Activated naive CD4-positive, alpha-beta T cell treated with anti-CD3 and anti-CD28 coated beads, Interleukin-2, amount 10 ng/mL, durations not matched to agents 7 days and 5 days (primary cell): Measurements from ENCODE around the gene RFWD3.
A peak's percentile ranks its signal among the peaks of the same experiment; 100 is the strongest.
"Not testable (repeated sequence)": the region's sequence is repeated elsewhere in the genome, so short reads cannot be mapped to it uniquely, and the experiment has no call there.

Experiments
- CTCF ChIA-PET: fragments of 350-600 bp; sonication (Branson Sonifier 250); formaldehyde crosslinking; loops from one replicate; lab custom pipeline; 2021; ENCODE audit warnings: antibody characterized with exemption; lab: Charles Lee
- DNase-seq: peaks from one replicate; pipeline ENCODE4 v3.0.0-alpha.2; 2020
- H3K27ac Mint-ChIP-seq: one replicate; pipeline ENCODE4 v1.8.0; 2021; ENCODE audit warnings: mild to moderate bottlenecking, moderate library complexity, mixed read lengths
- H3K27me3 Mint-ChIP-seq: one replicate; pipeline ENCODE4 v1.8.0; 2021; ENCODE audit warnings: mild to moderate bottlenecking, mixed read lengths
- H3K36me3 Mint-ChIP-seq: one replicate; pipeline ENCODE4 v1.8.0; 2021; ENCODE audit warnings: mixed read lengths
- H3K4me1 Mint-ChIP-seq: one replicate; pipeline ENCODE4 v1.8.0; 2021; ENCODE audit warnings: mixed read lengths
- H3K4me3 Mint-ChIP-seq: one replicate; pipeline ENCODE4 v1.8.0; 2021; ENCODE audit warnings: mild to moderate bottlenecking, moderate library complexity, mixed read lengths
- H3K9me3 Mint-ChIP-seq: one replicate; pipeline ENCODE4 v1.8.0; 2021; ENCODE audit warnings: mixed read lengths

Gene RFWD3

DNA sequence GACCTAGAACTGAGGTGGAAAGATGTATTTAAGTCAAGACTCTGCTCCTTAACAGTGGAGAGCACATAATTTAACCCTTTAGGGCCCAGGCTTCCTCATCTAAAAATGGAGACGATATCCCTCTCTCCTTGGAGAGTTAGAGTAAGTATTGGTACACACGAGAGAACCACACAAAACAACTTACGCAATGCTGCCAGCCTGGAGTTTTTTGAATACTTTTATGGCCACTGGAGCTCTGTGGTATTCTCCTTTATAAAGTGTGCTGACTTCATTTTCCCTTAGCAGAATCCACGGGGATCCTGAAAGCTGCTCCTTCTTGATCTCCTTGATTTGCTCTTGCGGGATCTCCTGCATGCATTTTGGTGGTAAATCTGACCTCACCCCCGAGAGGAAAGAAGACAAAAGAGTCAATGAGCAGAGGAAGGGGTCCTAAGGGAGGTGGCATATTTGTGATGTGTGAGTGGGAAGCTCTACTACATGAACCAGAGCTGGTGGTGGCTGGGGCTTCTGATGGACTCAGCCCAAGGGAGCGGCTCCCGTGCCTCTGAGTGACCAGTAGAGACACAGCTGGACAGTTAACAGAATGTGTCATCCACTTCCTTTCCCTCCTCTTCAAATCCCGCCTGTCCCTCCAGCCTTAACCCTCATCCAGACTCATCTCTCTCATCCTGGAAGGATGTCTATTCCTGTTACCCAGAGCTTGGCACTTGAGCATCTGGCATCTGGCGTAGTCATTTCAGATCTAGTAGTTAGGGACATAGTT is 24.6 kb upstream of the RFWD3 start:
- no peak for DNase-seq
- Mint-ChIP-seq H3K4me1 (peaks cover 6% of the 10 kb centered on the region), H3K27ac (no peak overlapping the region), H3K4me3 (no peak overlapping the region), H3K36me3 (peaks cover 61% of the 10 kb centered on the region), H3K27me3 (no peaks in the 10 kb centered on the region), H3K9me3 (no peaks in the 10 kb centered on the region)
- CTCF ChIA-PET, result interaction anchor here (1.0 kb wide), 1 partner anchor 57 kb away, joined by 3 read pairs; no protein-coding TSS in a partner anchor

GRCh38 chr16:74682556-74682955 is 15.9 kb upstream of the RFWD3 start:
- peaks cover 41% of the 10 kb centered on the region for H3K36me3 Mint-ChIP-seq
- no peaks in the 10 kb centered on the region for H3K4me1 Mint-ChIP-seq
- no peak for DNase-seq
- H3K27ac Mint-ChIP-seq, result no peak overlapping the region
- no peaks in the 10 kb centered on the region for H3K9me3 Mint-ChIP-seq
- no peak overlapping the region for H3K4me3 Mint-ChIP-seq
- CTCF ChIA-PET, result no interaction called here
- no peaks in the 10 kb centered on the region for H3K27me3 Mint-ChIP-seq

DNA sequence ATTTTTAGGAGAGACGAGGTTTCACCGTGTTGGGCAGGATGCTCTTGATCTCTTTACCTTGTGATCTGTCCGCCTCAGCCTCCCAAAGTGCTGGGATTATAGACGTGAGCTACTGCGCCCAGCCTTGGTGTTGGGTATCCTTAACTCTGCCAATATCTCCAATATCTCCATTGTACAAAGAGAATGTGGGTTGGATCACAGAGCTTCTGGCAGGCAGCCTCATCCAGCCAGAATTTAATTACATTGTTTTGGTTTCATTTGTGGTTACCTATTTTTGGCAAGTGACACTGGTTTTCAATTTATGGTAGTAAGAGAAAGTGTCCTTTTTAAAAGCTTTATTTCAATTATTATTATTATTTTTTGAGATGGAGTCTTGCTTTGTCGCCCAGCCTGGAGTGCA is 14.0 kb upstream of the RFWD3 start:
- CTCF ChIA-PET, result no interaction called here

DNA sequence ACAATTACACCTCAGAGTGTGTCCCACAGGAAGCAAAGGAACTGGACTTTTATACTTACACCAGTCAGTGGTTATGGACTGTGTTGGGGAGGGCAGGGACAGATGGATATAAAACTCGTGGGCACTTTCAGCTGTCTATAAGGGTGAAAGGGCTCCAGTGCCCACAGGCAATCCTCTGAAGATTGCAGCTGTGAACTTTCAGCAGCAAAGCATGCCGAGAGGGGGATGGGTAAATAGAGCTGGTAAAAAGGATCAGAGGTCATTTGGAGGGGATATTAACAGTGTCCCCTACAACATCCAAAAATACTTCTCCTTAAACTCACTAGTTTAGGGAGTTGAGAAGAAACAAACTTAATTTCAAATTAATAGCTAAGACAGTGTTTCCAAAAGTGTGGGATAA is 13.3 kb upstream of the RFWD3 start:
- Mint-ChIP-seq H3K9me3 (no peaks in the 10 kb centered on the region), H3K27ac (no peak overlapping the region), H3K4me3 (no peak overlapping the region), H3K27me3 (no peaks in the 10 kb centered on the region), H3K4me1 (no peaks in the 10 kb centered on the region), H3K36me3 (peaks cover 32% of the 10 kb centered on the region)
- no peak for DNase-seq
- CTCF ChIA-PET, result no interaction called here

More for the DNA sequence above, 14.0 kb upstream of the RFWD3 start:
- Mint-ChIP-seq H3K36me3 (peaks cover 35% of the 10 kb centered on the region), H3K27ac (no peak overlapping the region), H3K9me3 (no peaks in the 10 kb centered on the region), H3K4me3 (no peak overlapping the region), H3K4me1 (no peaks in the 10 kb centered on the region), H3K27me3 (no peaks in the 10 kb centered on the region)
- no peak for DNase-seq

DNA sequence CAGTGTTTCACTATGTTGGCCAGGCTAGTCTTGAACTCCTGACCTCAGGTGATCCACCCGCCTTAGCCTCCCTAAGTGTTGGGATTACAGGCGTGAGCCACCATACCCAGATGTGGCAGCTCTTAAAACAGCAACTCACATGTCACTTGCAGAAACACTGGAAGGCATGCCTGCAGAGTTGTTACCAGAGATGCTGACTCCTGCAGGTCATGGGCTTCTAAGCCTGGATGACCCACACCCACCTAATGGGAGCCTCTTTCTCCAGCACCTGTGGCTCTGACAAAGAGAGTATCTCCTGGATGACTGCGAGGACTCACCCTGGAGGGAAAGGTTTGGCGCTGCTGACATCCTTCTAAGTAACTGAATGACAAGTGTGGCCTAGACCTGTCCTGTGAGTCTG is 11.2 kb upstream of the RFWD3 start:
- no peak overlapping the region for H3K27ac Mint-ChIP-seq
- H3K36me3 Mint-ChIP-seq, result peaks cover 37% of the 10 kb centered on the region
- H3K27me3 Mint-ChIP-seq, result no peaks in the 10 kb centered on the region
- CTCF ChIA-PET, result no interaction called here
- no peak for DNase-seq
- no peak overlapping the region for H3K4me3 Mint-ChIP-seq
- no peaks in the 10 kb centered on the region for H3K9me3 Mint-ChIP-seq
- H3K4me1 Mint-ChIP-seq, result no peaks in the 10 kb centered on the region

DNA sequence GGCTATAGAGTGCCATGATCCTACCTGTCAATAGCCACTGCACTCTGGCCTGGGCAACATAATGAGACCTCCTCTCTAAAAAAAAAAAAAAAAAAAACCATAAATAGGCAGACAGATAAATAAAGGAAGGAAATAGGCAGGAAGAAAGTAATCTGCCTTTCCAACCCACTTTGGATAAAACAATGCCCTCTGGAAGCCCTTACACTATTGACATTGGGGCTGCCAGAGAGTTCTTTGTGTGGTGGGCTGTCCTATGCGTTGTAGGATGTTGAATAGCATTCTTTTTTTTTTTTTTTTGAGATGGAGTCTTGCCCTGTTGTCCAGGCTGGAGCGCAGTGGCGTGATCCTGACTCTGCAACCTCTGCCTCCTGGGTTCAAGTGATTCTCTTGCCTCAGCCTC is 7.2 kb upstream of the RFWD3 start:
- DNase-seq, result no peak
- H3K27me3 Mint-ChIP-seq, result no peaks in the 10 kb centered on the region
- no peak overlapping the region for H3K27ac Mint-ChIP-seq
- H3K36me3 Mint-ChIP-seq, result peaks cover 38% of the 10 kb centered on the region
- no peaks in the 10 kb centered on the region for H3K4me1 Mint-ChIP-seq
- no peak overlapping the region for H3K4me3 Mint-ChIP-seq
- no peaks in the 10 kb centered on the region for H3K9me3 Mint-ChIP-seq
- CTCF ChIA-PET, result no interaction called here

GRCh38 chr16:74668877-74669276 is 2.2 kb upstream of the RFWD3 start:
- H3K9me3 Mint-ChIP-seq, H3K27me3 Mint-ChIP-seq, H3K27ac Mint-ChIP-seq, DNase-seq, H3K4me3 Mint-ChIP-seq, CTCF ChIA-PET: not testable (repeated sequence)
- Mint-ChIP-seq H3K36me3 (peaks cover 49% of the 10 kb centered on the region), H3K4me1 (peaks cover 32% of the 10 kb centered on the region)

DNA sequence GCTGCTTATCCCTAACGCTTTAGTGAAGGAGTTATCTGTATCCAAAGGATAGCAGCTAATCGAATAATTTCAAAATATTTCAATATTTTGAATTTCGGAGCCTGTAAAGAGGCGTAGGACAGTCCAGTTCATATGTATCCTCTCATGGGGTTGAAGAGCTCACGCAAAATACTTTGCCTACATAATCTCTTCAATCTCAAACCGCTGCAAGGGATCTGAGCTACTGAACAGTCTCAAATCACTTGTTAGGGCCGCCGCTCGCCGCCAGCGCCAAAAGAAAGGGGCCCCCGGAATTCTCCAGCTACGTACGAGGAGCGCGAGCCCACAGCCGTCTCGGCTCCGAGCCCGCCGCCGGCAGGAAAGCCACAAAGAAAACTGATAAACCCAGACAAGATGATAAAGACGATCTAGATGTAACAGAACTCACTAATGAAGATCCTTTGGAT is 601 bp upstream of the RFWD3 start:
- Mint-ChIP-seq H3K27ac (peak overlapping the region; percentile 95), H3K36me3 (peaks cover 52% of the 10 kb centered on the region)

DNA sequence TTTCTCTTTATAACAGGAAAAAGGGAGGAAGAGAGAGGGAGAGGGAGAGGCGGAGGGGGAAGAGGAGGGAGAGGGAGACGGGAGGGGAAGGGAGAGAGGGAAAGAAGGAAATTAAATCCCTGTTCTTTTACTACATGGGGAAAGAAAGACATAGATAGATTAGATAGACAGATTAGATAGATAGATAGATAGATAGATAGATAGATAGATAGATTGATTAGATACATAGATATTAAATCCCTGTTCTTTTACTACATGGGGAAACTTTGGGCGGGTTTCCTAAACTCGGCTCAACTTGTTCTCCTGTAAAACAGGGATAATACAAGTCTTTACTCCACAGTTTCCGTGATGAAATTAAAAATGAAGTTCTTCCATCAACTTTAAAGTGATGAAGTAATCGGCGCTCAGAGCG is 661 bp downstream of the RFWD3 start:
- Mint-ChIP-seq H3K4me3 (peak overlapping the region; percentile 87), H3K27me3 (no peaks in the 10 kb centered on the region), H3K36me3 (peaks cover 51% of the 10 kb centered on the region), H3K4me1 (peaks cover 55% of the 10 kb centered on the region), H3K27ac (peak overlapping the region; percentile 95), H3K9me3 (peaks cover 4% of the 10 kb centered on the region)
- DNase-seq, result no peak
- CTCF ChIA-PET, result interaction anchor here (0.6 kb wide), 1 partner anchor 447 kb away, joined by 3 read pairs; no protein-coding TSS in a partner anchor

More for the DNA sequence above, 601 bp upstream of the RFWD3 start:
- H3K4me1 Mint-ChIP-seq, result peaks cover 46% of the 10 kb centered on the region
- peak overlapping the region; percentile 87 for H3K4me3 Mint-ChIP-seq
- peak; percentile 50 for DNase-seq
- peaks cover 4% of the 10 kb centered on the region for H3K9me3 Mint-ChIP-seq
- no peaks in the 10 kb centered on the region for H3K27me3 Mint-ChIP-seq
- CTCF ChIA-PET, result interaction anchor here (2.2 kb wide), 1 partner anchor 34 kb away, joined by 7 read pairs; the partner anchor contains the start of gene MLKL

DNA sequence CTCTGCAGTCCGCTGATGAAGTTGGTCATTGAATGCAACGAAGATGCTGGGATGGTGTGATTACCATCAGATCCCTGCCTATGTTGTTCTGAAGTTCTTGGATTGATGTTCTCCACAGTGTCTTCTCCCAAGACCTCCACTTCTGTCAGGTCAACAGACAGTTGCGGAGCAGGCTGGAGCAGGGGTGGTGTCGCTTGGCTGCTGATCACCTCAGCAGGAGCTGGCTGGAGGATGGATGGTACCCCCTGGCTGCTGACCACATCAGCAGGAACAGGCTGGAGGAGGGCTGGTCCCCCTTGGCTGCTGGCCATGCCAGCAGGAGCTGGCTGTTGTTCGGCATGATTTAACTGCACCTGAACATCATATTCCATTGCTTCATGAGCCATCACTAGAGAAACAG is 5.6 kb downstream of the RFWD3 start:
- peaks cover 83% of the 10 kb centered on the region for H3K4me1 Mint-ChIP-seq
- no peaks in the 10 kb centered on the region for H3K27me3 Mint-ChIP-seq
- no peak overlapping the region for H3K4me3 Mint-ChIP-seq
- no peaks in the 10 kb centered on the region for H3K9me3 Mint-ChIP-seq
- peaks cover 79% of the 10 kb centered on the region for H3K36me3 Mint-ChIP-seq
- DNase-seq, result no peak
- no peak overlapping the region for H3K27ac Mint-ChIP-seq
- CTCF ChIA-PET, result interaction anchor here (2.5 kb wide), 1 partner anchor 10 kb away, joined by 6 read pairs; no protein-coding TSS in a partner anchor

- Mint-ChIP-seq H3K9me3 (no peaks in the 10 kb centered on the region), H3K27me3 (no peaks in the 10 kb centered on the region), H3K27ac (no peak overlapping the region), H3K4me1 (peaks cover 88% of the 10 kb centered on the region), H3K4me3 (no peak overlapping the region), H3K36me3 (peaks cover 82% of the 10 kb centered on the region)
- CTCF ChIA-PET, result interaction anchor here (2.5 kb wide), 1 partner anchor 9 kb away, joined by 6 read pairs; no protein-coding TSS in a partner anchor
- no peak for DNase-seq
Observed at GRCh38 chr16:74660383-74660782, 6.3 kb downstream of the RFWD3 start.

GRCh38 chr16:74659041-74659440 is 7.6 kb downstream of the RFWD3 start:
- H3K27ac Mint-ChIP-seq, result no peak overlapping the region
- H3K4me3 Mint-ChIP-seq, result no peak overlapping the region
- peaks cover 85% of the 10 kb centered on the region for H3K4me1 Mint-ChIP-seq
- no peaks in the 10 kb centered on the region for H3K9me3 Mint-ChIP-seq
- CTCF ChIA-PET, result interaction anchor here (2.5 kb wide), 1 partner anchor 8 kb away, joined by 6 read pairs; no protein-coding TSS in a partner anchor
- H3K27me3 Mint-ChIP-seq, result no peaks in the 10 kb centered on the region
- no peak for DNase-seq
- H3K36me3 Mint-ChIP-seq, result peaks cover 73% of the 10 kb centered on the region

DNA sequence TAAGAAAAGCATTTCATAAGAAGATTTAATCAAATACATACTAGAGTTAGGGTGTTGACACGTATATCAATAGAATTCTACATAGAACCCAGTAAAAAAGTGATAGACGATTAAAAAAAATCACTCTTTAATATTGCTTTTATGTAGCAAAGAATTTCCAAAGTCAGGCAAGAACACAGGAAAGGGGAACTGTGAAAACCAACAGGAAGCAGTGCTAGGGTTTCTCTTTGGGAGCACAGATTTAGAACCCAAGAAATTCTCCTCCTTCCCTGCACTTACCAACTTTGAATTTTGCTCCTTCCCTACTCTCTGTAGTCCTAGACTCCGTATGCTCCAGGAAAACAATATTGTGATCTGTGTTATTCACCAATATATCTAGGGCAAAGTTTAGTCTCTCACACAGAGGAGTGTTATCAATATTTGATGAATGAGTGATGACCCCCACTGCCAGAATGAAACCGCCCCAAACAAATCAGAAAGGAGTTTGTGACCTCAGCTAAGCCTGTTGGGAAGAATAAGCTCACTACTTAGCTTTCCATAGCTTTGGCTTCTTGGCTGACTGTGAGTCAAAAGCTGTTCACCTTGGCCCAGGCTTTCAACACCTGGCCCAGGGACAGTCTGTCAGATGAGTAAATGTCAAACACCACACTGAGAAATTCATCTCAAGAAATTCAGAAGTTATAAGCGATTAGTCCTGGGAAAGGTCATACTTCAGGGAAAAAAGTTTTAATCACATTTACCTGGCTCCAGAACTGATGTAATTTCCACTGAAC is 8.6 kb downstream of the RFWD3 start:
- CTCF ChIA-PET, result no interaction called here
- peaks cover 78% of the 10 kb centered on the region for H3K4me1 Mint-ChIP-seq
- peaks cover 68% of the 10 kb centered on the region for H3K36me3 Mint-ChIP-seq
- no peak overlapping the region for H3K27ac Mint-ChIP-seq
- H3K27me3 Mint-ChIP-seq, result no peaks in the 10 kb centered on the region
- DNase-seq, result no peak
- H3K9me3 Mint-ChIP-seq, result no peaks in the 10 kb centered on the region
- no peak overlapping the region for H3K4me3 Mint-ChIP-seq

GRCh38 chr16:74654536-74655050 is 12.1 kb downstream of the RFWD3 start:
- DNase-seq, result no peak
- Mint-ChIP-seq H3K27me3 (no peaks in the 10 kb centered on the region), H3K27ac (peak overlapping the region; percentile 16), H3K4me3 (no peak overlapping the region), H3K4me1 (peaks cover 51% of the 10 kb centered on the region), H3K36me3 (peaks cover 64% of the 10 kb centered on the region), H3K9me3 (no peaks in the 10 kb centered on the region)
- CTCF ChIA-PET, result no interaction called here
